ENCODE data around the gene GPR37. TPM values are rescaled to one million over a fixed set of nuclear protein-coding genes. Genes with fewer than 3 reads are reported as not detected.

The GPR37 gene
- total and polyA plus RNA-seq, 8 donors: 0.80 to 3.9 (median 1.9) TPM

DNA sequence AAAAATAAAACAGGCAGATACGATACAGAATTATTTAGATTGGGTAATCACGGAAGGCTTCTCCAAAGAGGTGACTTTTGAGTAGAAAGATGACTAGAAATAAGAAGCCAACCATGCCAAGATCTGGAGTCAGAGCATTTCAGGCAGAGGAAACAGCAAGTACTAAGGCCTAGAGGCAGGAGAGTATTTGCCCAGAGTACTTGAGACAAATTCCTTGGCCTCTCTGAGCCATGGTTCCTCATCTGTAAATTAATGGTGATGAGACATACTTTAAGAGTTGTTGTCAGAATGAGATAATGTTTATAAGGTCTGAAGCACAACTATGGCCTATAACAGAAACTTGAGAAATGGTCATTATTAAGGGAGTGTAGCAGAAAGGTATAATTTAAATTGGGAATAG is 15.8 kb upstream of the GPR37 start:
- Histone ChIP-seq H3K4me1 (no peaks in the 10 kb centered on the region), H3K36me3 (no peaks in the 10 kb centered on the region), H3K27ac (no peak overlapping the region), H3K27me3 (no peaks in the 10 kb centered on the region), H3K9me3 (no peaks in the 10 kb centered on the region), H3K4me3 (no peak overlapping the region)
- FAIRE-seq (no peak), DNase-seq (no peak), ATAC-seq (no peak)
- intact Hi-C loops (cut with DNase I): no loop called here
- TF ChIP-seq, protein P1, sequence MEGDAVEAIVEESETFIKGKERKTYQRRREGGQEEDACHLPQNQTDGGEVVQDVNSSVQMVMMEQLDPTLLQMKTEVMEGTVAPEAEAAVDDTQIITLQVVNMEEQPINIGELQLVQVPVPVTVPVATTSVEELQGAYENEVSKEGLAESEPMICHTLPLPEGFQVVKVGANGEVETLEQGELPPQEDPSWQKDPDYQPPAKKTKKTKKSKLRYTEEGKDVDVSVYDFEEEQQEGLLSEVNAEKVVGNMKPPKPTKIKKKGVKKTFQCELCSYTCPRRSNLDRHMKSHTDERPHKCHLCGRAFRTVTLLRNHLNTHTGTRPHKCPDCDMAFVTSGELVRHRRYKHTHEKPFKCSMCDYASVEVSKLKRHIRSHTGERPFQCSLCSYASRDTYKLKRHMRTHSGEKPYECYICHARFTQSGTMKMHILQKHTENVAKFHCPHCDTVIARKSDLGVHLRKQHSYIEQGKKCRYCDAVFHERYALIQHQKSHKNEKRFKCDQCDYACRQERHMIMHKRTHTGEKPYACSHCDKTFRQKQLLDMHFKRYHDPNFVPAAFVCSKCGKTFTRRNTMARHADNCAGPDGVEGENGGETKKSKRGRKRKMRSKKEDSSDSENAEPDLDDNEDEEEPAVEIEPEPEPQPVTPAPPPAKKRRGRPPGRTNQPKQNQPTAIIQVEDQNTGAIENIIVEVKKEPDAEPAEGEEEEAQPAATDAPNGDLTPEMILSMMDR (IDR thresholded peaks at IDR 0.05): no peak
- WGBS, 2 donors: 70 to 86% methylated on average over 2 of the region's 2 CpGs

DNA sequence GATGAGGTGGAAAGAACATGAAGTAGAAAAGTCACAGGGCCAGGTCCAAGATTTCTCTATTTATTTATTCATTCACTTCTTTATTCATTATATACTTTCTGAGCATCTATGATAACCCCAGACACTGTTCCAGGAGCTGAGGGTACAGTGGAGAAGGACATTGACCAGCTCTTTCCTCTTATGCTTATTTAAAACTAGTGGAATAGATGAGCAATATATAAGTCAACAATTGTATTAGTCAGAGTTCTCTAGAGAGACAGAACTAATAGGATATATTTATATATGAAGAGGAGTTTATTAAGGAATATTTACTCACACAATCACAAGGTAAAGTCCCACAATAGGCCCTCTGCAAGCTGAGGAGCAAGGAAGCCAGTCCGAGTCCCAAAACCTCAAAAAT is 15.0 kb upstream of the GPR37 start:
- WGBS, 2 donors: 83 to 93% methylated on average over 1 of the region's 1 CpG
- H3K4me3 ChIP-seq: no peak overlapping the region
- ATAC-seq: no peak
- no peaks in the 10 kb centered on the region for H3K4me1 ChIP-seq
- no peak for FAIRE-seq
- intact Hi-C loops (cut with DNase I): no loop called here
- TF ChIP-seq, protein P1 (IDR thresholded peaks at IDR 0.05): no peak
- H3K9me3 ChIP-seq: no peaks in the 10 kb centered on the region
- DNase-seq: no peak
- H3K27me3 ChIP-seq: no peaks in the 10 kb centered on the region
- H3K36me3 ChIP-seq: no peaks in the 10 kb centered on the region
- H3K27ac ChIP-seq: no peak overlapping the region

DNA sequence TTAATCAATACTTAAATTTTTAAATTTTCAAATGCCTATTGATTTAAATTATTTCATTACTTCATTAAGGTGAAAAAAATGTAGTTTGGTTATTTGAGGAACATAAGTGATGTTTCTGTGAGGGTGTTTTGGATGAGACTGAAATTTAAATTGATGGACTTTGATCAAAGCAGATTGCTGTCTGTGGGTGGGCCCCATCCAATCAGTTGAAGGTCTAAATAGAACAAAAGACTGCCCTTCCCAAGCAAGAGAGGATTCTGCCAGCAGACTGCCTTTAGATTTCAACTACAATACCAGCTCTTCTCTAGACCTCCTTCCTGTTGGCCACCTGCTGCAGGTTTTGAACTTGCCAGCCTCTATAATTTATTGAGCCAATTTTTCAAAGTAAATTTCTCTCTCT is 14.5 kb upstream of the GPR37 start:
- ATAC-seq (no peak), DNase-seq (no peak), FAIRE-seq (no peak)
- Histone ChIP-seq H3K4me3 (no peak overlapping the region), H3K9me3 (no peaks in the 10 kb centered on the region), H3K4me1 (no peaks in the 10 kb centered on the region), H3K27me3 (no peaks in the 10 kb centered on the region), H3K36me3 (no peaks in the 10 kb centered on the region), H3K27ac (no peak overlapping the region)
- TF ChIP-seq, protein P1 (IDR thresholded peaks at IDR 0.05): no peak
- intact Hi-C loops (cut with DNase I): no loop called here

DNA sequence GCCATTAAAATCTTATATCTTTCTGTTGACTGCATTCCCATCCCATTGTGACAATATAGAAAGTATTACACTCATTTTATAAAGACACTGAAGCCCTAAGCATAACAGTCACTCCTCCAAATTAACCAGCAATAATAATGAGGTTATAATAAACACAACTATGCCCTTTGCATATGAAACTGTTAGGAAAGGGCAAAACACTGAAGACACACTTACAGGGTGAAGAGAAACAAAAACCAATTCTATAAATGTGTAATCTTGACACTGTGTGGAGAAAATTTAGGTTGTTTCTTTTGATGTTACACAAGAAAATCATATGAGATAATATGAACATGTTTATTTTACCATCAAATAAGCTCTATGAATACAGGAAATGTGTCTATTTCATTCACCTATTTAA is 14.0 kb upstream of the GPR37 start:
- TF ChIP-seq, protein P1 (IDR thresholded peaks at IDR 0.05): no peak
- Histone ChIP-seq H3K4me1 (no peaks in the 10 kb centered on the region), H3K27me3 (no peaks in the 10 kb centered on the region), H3K36me3 (no peaks in the 10 kb centered on the region), H3K9me3 (no peaks in the 10 kb centered on the region), H3K27ac (no peak overlapping the region), H3K4me3 (no peak overlapping the region)
- no peak for ATAC-seq
- FAIRE-seq: no peak
- no peak for DNase-seq
- intact Hi-C loops (cut with DNase I): no loop called here

DNA sequence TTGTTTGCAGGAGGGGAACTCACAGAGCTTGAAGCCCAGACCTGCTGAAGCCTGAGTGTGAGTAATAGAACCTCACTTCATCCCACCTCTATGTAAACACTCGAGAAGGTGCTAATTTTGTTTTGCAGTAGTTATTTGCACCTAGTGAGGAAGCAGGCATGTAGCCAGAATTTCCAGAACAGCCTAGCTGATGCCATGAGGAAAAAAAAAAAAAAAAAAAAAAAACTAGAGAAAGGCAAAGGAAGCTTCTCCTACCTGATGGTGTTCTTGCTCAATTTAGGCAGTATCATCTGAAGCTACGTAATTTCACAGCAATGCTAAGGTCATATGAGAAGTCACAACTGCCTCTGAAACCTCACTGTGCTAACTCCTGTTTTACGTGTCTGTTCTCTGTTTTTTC is 13.6 kb upstream of the GPR37 start:
- Histone ChIP-seq H3K9me3 (no peaks in the 10 kb centered on the region), H3K4me3 (no peak overlapping the region), H3K36me3 (no peaks in the 10 kb centered on the region), H3K27ac (no peak overlapping the region), H3K4me1 (no peaks in the 10 kb centered on the region), H3K27me3 (no peaks in the 10 kb centered on the region)
- 59 to 61% methylated on average over 3 of the region's 3 CpGs for WGBS, 2 donors
- intact Hi-C loops (cut with DNase I): no loop called here
- TF ChIP-seq, protein P1 (IDR thresholded peaks at IDR 0.05): no peak
- FAIRE-seq: no peak
- DNase-seq: no peak
- no peak for ATAC-seq
